ENCODE results near the gene GFOD1.

GFOD1 gene

GRCh38 chr6:13409991-13410390, 77.4 kb downstream of the GFOD1 start:
- in situ Hi-C loops (cut with MboI; ENCODE audit: low pct_unique_long_range_greater_than_20kb, low sequenced_read_pairs, unreplicated experiment) = no loop called here
- no peak for TF ChIP-seq CTCF (IDR thresholded peaks at IDR 0.05; ENCODE audit: extremely low read depth, insufficient read depth, missing control alignments)
- no peak for DNase-seq (ENCODE audit: low spot score)

GRCh38 chr6:13407709-13408695, 79.4 kb downstream of the GFOD1 start:
- in situ Hi-C loops (cut with MboI; ENCODE audit: low pct_unique_long_range_greater_than_20kb, low sequenced_read_pairs, unreplicated experiment) = no loop called here
- TF ChIP-seq CTCF (IDR thresholded peaks at IDR 0.05; ENCODE audit: extremely low read depth, insufficient read depth, missing control alignments) = no peak
- DNase-seq (ENCODE audit: low spot score) = no peak

GRCh38 chr6:13407368-13407708, 80.1 kb downstream of the GFOD1 start:
- TF ChIP-seq CTCF (IDR thresholded peaks at IDR 0.05; ENCODE audit: extremely low read depth, insufficient read depth, missing control alignments) = no peak
- no peak for DNase-seq (ENCODE audit: low spot score)
- in situ Hi-C loops (cut with MboI; ENCODE audit: low pct_unique_long_range_greater_than_20kb, low sequenced_read_pairs, unreplicated experiment) = no loop called here

- DNase-seq (ENCODE audit: low spot score) = no peak
- in situ Hi-C loops (cut with MboI; ENCODE audit: low pct_unique_long_range_greater_than_20kb, low sequenced_read_pairs, unreplicated experiment) = no loop called here
- TF ChIP-seq CTCF (IDR thresholded peaks at IDR 0.05; ENCODE audit: extremely low read depth, insufficient read depth, missing control alignments) = no peak
Measured at GRCh38 chr6:13406781-13407180, 80.6 kb downstream of the GFOD1 start.

- no peak for TF ChIP-seq CTCF (IDR thresholded peaks at IDR 0.05; ENCODE audit: extremely low read depth, insufficient read depth, missing control alignments)
- in situ Hi-C loops (cut with MboI; ENCODE audit: low pct_unique_long_range_greater_than_20kb, low sequenced_read_pairs, unreplicated experiment) = no loop called here
- no peak for DNase-seq (ENCODE audit: low spot score)
Measured at GRCh38 chr6:13405961-13406477, 81.4 kb downstream of the GFOD1 start.

GRCh38 chr6:13404892-13405254, 82.5 kb downstream of the GFOD1 start:
- TF ChIP-seq CTCF (IDR thresholded peaks at IDR 0.05; ENCODE audit: extremely low read depth, insufficient read depth, missing control alignments) = no peak
- DNase-seq (ENCODE audit: low spot score) = no peak
- in situ Hi-C loops (cut with MboI; ENCODE audit: low pct_unique_long_range_greater_than_20kb, low sequenced_read_pairs, unreplicated experiment) = no loop called here
